GM23338 (cell line): Measurements from ENCODE around the gene GIMAP7. TPM values are rescaled to one million over a fixed set of nuclear protein-coding genes. Genes with fewer than 3 reads are reported as not detected.

Experiments
- ATAC-seq: fragments of 200-7000 bp; cut with Tn5 transposase; 3 replicates; pipeline ENCODE4 v1.9.1; 2020
- DNase-seq: peaks from one replicate; pipeline ENCODE4 v3.0.0-alpha.2; 2015; ENCODE audit warnings: low spot score
- H2AFZ ChIP-seq: fragments of 200-600 bp; sonication (generic); 2 replicates; pipeline ENCODE4 v1.8.0; 2016; ENCODE audit warnings: antibody characterized with exemption, mild to moderate bottlenecking, moderate library complexity
- H3F3A ChIP-seq: fragments of 200-600 bp; sonication (generic); replicated peaks from 2 replicates; pipeline ENCODE4 v1.8.0; 2017; ENCODE audit warnings: antibody characterized with exemption, mixed run types, low read depth
- H3K27ac ChIP-seq: fragments of 200-600 bp; sonication (generic); 2 replicates; pipeline ENCODE4 v1.6.1; 2016; ENCODE audit warnings: low read depth
- H3K27me3 ChIP-seq: fragments of 200-600 bp; sonication (generic); 2 replicates; pipeline ENCODE4 v1.8.0; 2016; ENCODE audit warnings: mild to moderate bottlenecking, mixed run types, moderate library complexity; ENCODE audit not compliant: insufficient read depth
- H3K36me3 ChIP-seq: fragments of 200-600 bp; sonication (generic); 2 replicates; pipeline ENCODE4 v1.8.0; 2016; ENCODE audit warnings: mild to moderate bottlenecking; ENCODE audit not compliant: insufficient read depth
- H3K4me1 ChIP-seq: fragments of 200-600 bp; sonication (generic); 2 replicates; pipeline ENCODE4 v1.8.0; 2016; ENCODE audit warnings: mild to moderate bottlenecking, moderate library complexity; ENCODE audit not compliant: insufficient read depth
- H3K4me2 ChIP-seq: fragments of 200-600 bp; sonication (generic); 2 replicates; pipeline ENCODE4 v1.7.1; 2017; ENCODE audit warnings: mixed run types
- H3K4me3 ChIP-seq: fragments of 200-600 bp; sonication (generic); 2 replicates; pipeline ENCODE4 v1.6.1; 2016; ENCODE audit warnings: mixed run types
- H3K79me2 ChIP-seq: fragments of 200-600 bp; sonication (generic); replicated peaks from 2 replicates; pipeline ENCODE4 v1.8.0; 2017; ENCODE audit warnings: mild to moderate bottlenecking; ENCODE audit not compliant: insufficient read depth
- H3K9me2 ChIP-seq: fragments of 200-600 bp; sonication (generic); 2 replicates; pipeline ENCODE4 v1.8.0; 2017; ENCODE audit not compliant: insufficient read depth
- H4K20me1 ChIP-seq: fragments of 200-600 bp; sonication (generic); replicated peaks from 2 replicates; pipeline ENCODE4 v1.8.0; 2017; ENCODE audit warnings: mild to moderate bottlenecking; ENCODE audit not compliant: insufficient read depth
- H3K27ac Mint-ChIP-seq: 2 replicates; pipeline ENCODE4 v1.8.0; 2020; ENCODE audit warnings: inconsistent platforms, mild to moderate bottlenecking, moderate library complexity, mixed read lengths
- H3K27me3 Mint-ChIP-seq: 3 replicates; pipeline ENCODE4 v1.8.0; 2022; ENCODE audit warnings: low read depth, mild to moderate bottlenecking, moderate library complexity, mixed read lengths, inconsistent platforms; ENCODE audit not compliant: insufficient read depth, poor library complexity
- H3K36me3 Mint-ChIP-seq: 3 replicates; pipeline ENCODE4 v1.8.0; 2021; ENCODE audit warnings: low read depth, mild to moderate bottlenecking, inconsistent platforms, moderate library complexity, mixed read lengths
- H3K4me1 Mint-ChIP-seq: 3 replicates; pipeline ENCODE4 v1.8.0; 2020; ENCODE audit warnings: mild to moderate bottlenecking, inconsistent platforms, mixed read lengths
- H3K4me3 Mint-ChIP-seq: 3 replicates; pipeline ENCODE4 v1.8.0; 2021; ENCODE audit warnings: moderate library complexity, mild to moderate bottlenecking, inconsistent platforms, mixed read lengths
- H3K9me3 Mint-ChIP-seq: 3 replicates; pipeline ENCODE4 v1.8.0; 2020; ENCODE audit warnings: moderate library complexity, mild to moderate bottlenecking, inconsistent platforms, mixed read lengths
- CREB1 ChIP-seq: fragments of 250-450 bp; sonication (Bioruptor Pico); IDR thresholded peaks from 2 replicates; pipeline ENCODE4 v1.5.0; 2020; ENCODE audit warnings: low read depth, mild to moderate bottlenecking, moderate library complexity
- CTCF ChIP-seq, 2 experiments: fragments of 200-600 bp in 1 of 2; sonication (generic) in 1 of 2; conservative IDR thresholded peaks; 2 replicates each; pipeline versions ENCODE4 v1.5.1 to v1.6.1; 2016 to 2017; ENCODE audit warnings: antibody characterized with exemption in 2 of 2, low read depth in 2 of 2, mild to moderate bottlenecking in 2 of 2, moderate library complexity in 1 of 2
- EZH2 ChIP-seq: fragments of 200-600 bp; sonication (generic); IDR thresholded peaks from one replicate; pipeline ENCODE4 v1.8.0; 2017; ENCODE audit warnings: antibody characterized with exemption, mild to moderate bottlenecking, low read depth; ENCODE audit not compliant: unreplicated experiment
- EZH2phosphoT487 ChIP-seq: fragments of 200-600 bp; sonication (generic); IDR thresholded peaks from one replicate; pipeline ENCODE4 v1.8.1; 2018; ENCODE audit warnings: antibody characterized with exemption; ENCODE audit not compliant: unreplicated experiment
- JUNB ChIP-seq: IDR thresholded peaks from one replicate; pipeline ENCODE4 v1.6.1; 2016; ENCODE audit warnings: antibody characterized with exemption; ENCODE audit not compliant: unreplicated experiment
- NANOG ChIP-seq: IDR thresholded peaks from 2 replicates; pipeline ENCODE4 v1.6.1; 2016; ENCODE audit warnings: antibody characterized with exemption, borderline replicate concordance
- POLR2AphosphoS5 ChIP-seq: IDR thresholded peaks from 2 replicates; pipeline ENCODE4 v1.6.1; 2016; ENCODE audit warnings: antibody characterized with exemption, low read depth
- REST ChIP-seq: IDR thresholded peaks from one replicate; pipeline ENCODE4 v1.6.1; 2018; ENCODE audit warnings: antibody characterized with exemption; ENCODE audit not compliant: unreplicated experiment
- STAT1 ChIP-seq: IDR thresholded peaks from one replicate; pipeline ENCODE4 v1.6.1; 2016; ENCODE audit warnings: antibody characterized with exemption; ENCODE audit not compliant: unreplicated experiment
- ZNF114 ChIP-seq: fragments of 250-450 bp; sonication (Bioruptor Pico); IDR thresholded peaks from 2 replicates; pipeline ENCODE4 v1.5.0; 2020; ENCODE audit warnings: mild to moderate bottlenecking, moderate library complexity
- ZNF331 ChIP-seq: fragments of 250-450 bp; sonication (Bioruptor Pico); IDR thresholded peaks from 2 replicates; pipeline ENCODE4 v1.5.0; 2020; ENCODE audit warnings: low read depth, mild to moderate bottlenecking, moderate library complexity
- polyA plus RNA-seq: library from polyadenylated mRNA; unstranded; fragments of >200 nt; fragmentation: Nextera tagmentation; extraction: Ambion mirVana; gene quantifications from 2 replicates; pipeline ENCODE4 v1.2.1, GENCODE V29; 2016
- total RNA-seq: library from RNA; depleted of rRNA; stranded (reverse); fragments of >200 nt; shearing (Covaris generic); gene quantifications from 2 replicates; pipeline ENCODE4 v1.2.3, GENCODE V29; 2014
- TF ChIP-seq, protein P1 (sequence below): fragments of 250-450 bp; sonication (Bioruptor Pico); IDR thresholded peaks from 2 replicates; pipeline ENCODE4 v1.5.0; 2020; ENCODE audit warnings: mild to moderate bottlenecking, moderate library complexity
- TF ChIP-seq, protein P2 (sequence below): IDR thresholded peaks from 2 replicates; pipeline ENCODE4 v1.6.1; 2016; ENCODE audit warnings: antibody characterized with exemption

The GIMAP7 gene
- total and polyA plus RNA-seq, 2 experiments from 2014 or later = not detected

DNA sequence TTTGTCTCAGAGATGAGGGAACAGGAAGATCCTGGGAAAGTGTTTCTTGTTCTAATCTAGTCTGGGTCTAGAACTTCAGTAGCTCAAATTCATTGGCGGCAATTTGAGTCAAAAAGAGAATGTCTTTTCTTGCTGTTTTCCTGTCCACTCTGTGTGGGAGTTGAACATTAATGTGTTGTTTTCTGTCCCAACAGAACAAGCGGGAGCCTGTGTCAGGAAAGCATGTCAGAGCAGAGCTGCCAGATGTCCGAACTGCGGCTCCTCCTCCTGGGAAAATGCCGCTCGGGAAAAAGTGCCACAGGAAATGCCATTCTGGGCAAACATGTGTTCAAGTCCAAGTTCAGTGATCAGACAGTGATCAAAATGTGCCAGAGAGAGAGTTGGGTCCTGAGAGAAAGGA is 48.2 kb upstream of the GIMAP7 start:
- H3K27me3 ChIP-seq = 0 out of 2 replicates have a peak, but pooled peaks cover 7% of the 10 kb centered on the region
- Mint-ChIP-seq H3K27me3 (peaks cover 2% of the 10 kb centered on the region), H3K27ac (no peak overlapping the region), H3K4me1 (no peaks in the 10 kb centered on the region), H3K9me3 (peaks cover 11% of the 10 kb centered on the region; the same call in 1 of the 3 replicates), H3K36me3 (no peaks in the 10 kb centered on the region; the same call in 2 of the 3 replicates), H3K4me3 (no peak overlapping the region)
- no peaks in the 10 kb centered on the region for H4K20me1 ChIP-seq
- no peaks in the 10 kb centered on the region for H3K36me3 ChIP-seq
- no peaks in the 10 kb centered on the region for H3K79me2 ChIP-seq
- H3F3A ChIP-seq = no peaks in the 10 kb centered on the region
- peaks cover 4% of the 10 kb centered on the region; the same call in 1 of the 2 replicates for H3K9me2 ChIP-seq
- no peak overlapping the region; the same call in 1 of the 2 replicates for H2AFZ ChIP-seq
- TF ChIP-seq JUNB (no peak), REST (no peak), NANOG (no peak), STAT1 (no peak), EZH2 (no peak), POLR2AphosphoS5 (no peak), ZNF331 (no peak), CTCF (conservative IDR thresholded peaks at IDR 0.05; ENCODE audit: low read depth in 2 of 2) (no peak), EZH2phosphoT487 (no peak), ZNF114 (no peak), CREB1 (CRISPR knock-in tag) (no peak)
- TF ChIP-seq, protein P1, sequence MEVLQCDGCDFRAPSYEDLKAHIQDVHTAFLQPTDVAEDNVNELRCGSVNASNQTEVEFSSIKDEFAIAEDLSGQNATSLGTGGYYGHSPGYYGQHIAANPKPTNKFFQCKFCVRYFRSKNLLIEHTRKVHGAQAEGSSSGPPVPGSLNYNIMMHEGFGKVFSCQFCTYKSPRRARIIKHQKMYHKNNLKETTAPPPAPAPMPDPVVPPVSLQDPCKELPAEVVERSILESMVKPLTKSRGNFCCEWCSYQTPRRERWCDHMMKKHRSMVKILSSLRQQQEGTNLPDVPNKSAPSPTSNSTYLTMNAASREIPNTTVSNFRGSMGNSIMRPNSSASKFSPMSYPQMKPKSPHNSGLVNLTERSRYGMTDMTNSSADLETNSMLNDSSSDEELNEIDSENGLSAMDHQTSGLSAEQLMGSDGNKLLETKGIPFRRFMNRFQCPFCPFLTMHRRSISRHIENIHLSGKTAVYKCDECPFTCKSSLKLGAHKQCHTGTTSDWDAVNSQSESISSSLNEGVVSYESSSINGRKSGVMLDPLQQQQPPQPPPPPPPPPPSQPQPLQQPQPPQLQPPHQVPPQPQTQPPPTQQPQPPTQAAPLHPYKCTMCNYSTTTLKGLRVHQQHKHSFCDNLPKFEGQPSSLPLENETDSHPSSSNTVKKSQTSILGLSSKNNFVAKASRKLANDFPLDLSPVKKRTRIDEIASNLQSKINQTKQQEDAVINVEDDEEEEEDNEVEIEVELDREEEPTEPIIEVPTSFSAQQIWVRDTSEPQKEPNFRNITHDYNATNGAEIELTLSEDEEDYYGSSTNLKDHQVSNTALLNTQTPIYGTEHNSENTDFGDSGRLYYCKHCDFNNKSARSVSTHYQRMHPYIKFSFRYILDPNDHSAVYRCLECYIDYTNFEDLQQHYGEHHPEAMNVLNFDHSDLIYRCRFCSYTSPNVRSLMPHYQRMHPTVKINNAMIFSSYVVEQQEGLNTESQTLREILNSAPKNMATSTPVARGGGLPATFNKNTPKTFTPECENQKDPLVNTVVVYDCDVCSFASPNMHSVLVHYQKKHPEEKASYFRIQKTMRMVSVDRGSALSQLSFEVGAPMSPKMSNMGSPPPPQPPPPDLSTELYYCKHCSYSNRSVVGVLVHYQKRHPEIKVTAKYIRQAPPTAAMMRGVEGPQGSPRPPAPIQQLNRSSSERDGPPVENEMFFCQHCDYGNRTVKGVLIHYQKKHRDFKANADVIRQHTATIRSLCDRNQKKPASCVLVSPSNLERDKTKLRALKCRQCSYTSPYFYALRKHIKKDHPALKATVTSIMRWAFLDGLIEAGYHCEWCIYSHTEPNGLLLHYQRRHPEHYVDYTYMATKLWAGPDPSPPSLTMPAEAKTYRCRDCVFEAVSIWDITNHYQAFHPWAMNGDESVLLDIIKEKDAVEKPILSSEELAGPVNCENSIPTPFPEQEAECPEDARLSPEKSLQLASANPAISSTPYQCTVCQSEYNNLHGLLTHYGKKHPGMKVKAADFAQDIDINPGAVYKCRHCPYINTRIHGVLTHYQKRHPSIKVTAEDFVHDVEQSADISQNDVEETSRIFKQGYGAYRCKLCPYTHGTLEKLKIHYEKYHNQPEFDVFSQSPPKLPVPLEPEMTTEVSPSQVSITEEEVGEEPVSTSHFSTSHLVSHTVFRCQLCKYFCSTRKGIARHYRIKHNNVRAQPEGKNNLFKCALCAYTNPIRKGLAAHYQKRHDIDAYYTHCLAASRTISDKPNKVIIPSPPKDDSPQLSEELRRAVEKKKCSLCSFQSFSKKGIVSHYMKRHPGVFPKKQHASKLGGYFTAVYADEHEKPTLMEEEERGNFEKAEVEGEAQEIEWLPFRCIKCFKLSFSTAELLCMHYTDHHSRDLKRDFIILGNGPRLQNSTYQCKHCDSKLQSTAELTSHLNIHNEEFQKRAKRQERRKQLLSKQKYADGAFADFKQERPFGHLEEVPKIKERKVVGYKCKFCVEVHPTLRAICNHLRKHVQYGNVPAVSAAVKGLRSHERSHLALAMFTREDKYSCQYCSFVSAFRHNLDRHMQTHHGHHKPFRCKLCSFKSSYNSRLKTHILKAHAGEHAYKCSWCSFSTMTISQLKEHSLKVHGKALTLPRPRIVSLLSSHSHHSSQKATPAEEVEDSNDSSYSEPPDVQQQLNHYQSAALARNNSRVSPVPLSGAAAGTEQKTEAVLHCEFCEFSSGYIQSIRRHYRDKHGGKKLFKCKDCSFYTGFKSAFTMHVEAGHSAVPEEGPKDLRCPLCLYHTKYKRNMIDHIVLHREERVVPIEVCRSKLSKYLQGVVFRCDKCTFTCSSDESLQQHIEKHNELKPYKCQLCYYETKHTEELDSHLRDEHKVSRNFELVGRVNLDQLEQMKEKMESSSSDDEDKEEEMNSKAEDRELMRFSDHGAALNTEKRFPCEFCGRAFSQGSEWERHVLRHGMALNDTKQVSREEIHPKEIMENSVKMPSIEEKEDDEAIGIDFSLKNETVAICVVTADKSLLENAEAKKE (CRISPR knock-in tag) = no peak
- TF ChIP-seq, protein P2, sequence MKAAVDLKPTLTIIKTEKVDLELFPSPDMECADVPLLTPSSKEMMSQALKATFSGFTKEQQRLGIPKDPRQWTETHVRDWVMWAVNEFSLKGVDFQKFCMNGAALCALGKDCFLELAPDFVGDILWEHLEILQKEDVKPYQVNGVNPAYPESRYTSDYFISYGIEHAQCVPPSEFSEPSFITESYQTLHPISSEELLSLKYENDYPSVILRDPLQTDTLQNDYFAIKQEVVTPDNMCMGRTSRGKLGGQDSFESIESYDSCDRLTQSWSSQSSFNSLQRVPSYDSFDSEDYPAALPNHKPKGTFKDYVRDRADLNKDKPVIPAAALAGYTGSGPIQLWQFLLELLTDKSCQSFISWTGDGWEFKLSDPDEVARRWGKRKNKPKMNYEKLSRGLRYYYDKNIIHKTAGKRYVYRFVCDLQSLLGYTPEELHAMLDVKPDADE = no peak
- no peak overlapping the region for H3K4me2 ChIP-seq
- H3K4me3 ChIP-seq = no peak overlapping the region
- no peak for DNase-seq
- H3K4me1 ChIP-seq = no peaks in the 10 kb centered on the region
- no peak for ATAC-seq
- no peak overlapping the region for H3K27ac ChIP-seq
